HepG2 (cell line): ENCODE data around the gene CRAMP1.

Experiments
- BHLHE40 ChIP-seq: IDR thresholded peaks from 2 replicates; pipeline ENCODE4 v1.6.1; 2011; ENCODE audit warnings: low read length, improper control_type of control experiment
- FOSL2 ChIP-seq: sonication (generic); formaldehyde crosslinking; IDR thresholded peaks from 2 replicates; pipeline ENCODE4 v1.4.0; 2020; ENCODE audit warnings: missing genetic modification reagents
- HOXA3 ChIP-seq: sonication (generic); formaldehyde crosslinking; IDR thresholded peaks from 2 replicates; pipeline ENCODE4 v1.5.0; 2020; ENCODE audit warnings: missing genetic modification reagents
- IRF2 ChIP-seq: IDR thresholded peaks from 2 replicates; pipeline ENCODE4 v1.6.1; 2018; ENCODE audit warnings: missing genetic modification reagents, missing compliant biosample characterization
- NR2F6 ChIP-seq, 2 experiments: IDR thresholded peaks; 2 replicates each; pipeline ENCODE4 v1.6.1; 2016; ENCODE audit warnings: antibody characterized with exemption in 1 of 2, mild to moderate bottlenecking in 1 of 2
- POLR2A ChIP-seq, 2 experiments: IDR thresholded peaks; 2 replicates each; pipeline ENCODE4 v1.6.1; 2011; ENCODE audit warnings: low read depth in 2 of 2, low read length in 2 of 2, mild to moderate bottlenecking in 1 of 2, moderate library complexity in 1 of 2; ENCODE audit not compliant: insufficient read depth in 1 of 2
- TAF1 ChIP-seq: sonication (generic); formaldehyde crosslinking; IDR thresholded peaks from 2 replicates; pipeline ENCODE4 v1.4.0; 2020; ENCODE audit warnings: missing genetic modification reagents
- ZNF558 ChIP-seq: sonication (generic); formaldehyde crosslinking; IDR thresholded peaks from 2 replicates; pipeline ENCODE4 v1.9.0; 2022; ENCODE audit warnings: mild to moderate bottlenecking, missing genetic modification reagents, borderline replicate concordance
- TF ChIP-seq, protein P1 (sequence below): conservative IDR thresholded peaks from 2 replicates; pipeline ENCODE4 v1.6.1; 2018; ENCODE audit warnings: missing genetic modification reagents
- TF ChIP-seq, protein P2 (sequence below): sonication (generic); formaldehyde crosslinking; IDR thresholded peaks from 2 replicates; pipeline ENCODE4 v1.4.0; 2020; ENCODE audit warnings: missing genetic modification reagents

DNA sequence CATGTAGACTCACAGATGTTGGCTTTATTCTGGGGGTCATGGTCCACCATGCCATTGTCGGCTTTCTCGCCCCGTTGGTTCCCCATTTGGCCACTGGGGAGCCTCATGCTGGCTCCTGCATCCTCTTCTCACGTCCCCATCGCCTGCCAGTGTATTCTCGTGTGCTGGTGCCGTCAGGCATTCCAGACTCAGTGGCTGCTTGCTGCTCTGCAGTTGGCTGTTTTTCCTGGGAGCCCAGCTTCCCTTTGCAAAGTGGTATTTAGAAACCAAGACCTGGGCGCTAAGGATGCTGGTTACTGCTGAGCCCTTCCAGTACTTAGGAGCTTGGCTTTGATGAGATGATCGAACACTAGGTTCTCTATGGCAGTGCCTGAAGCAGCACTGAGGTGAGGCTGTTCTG, 19.1 kb downstream of the CRAMP1 start:
- TF ChIP-seq ZNF558 (CRISPR knock-in tag): no peak
- TF ChIP-seq, protein P1, sequence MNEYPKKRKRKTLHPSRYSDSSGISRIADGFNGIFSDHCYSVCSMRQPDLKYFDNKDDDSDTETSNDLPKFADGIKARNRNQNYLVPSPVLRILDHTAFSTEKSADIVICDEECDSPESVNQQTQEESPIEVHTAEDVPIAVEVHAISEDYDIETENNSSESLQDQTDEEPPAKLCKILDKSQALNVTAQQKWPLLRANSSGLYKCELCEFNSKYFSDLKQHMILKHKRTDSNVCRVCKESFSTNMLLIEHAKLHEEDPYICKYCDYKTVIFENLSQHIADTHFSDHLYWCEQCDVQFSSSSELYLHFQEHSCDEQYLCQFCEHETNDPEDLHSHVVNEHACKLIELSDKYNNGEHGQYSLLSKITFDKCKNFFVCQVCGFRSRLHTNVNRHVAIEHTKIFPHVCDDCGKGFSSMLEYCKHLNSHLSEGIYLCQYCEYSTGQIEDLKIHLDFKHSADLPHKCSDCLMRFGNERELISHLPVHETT (CRISPR knock-in tag): no peak
- no peak for TF ChIP-seq HOXA3 (CRISPR knock-in tag)
- no peak for TF ChIP-seq FOSL2
- no peak for TF ChIP-seq TAF1 (CRISPR knock-in tag)
- no peak for TF ChIP-seq POLR2A (IDR thresholded peaks at IDR 0.05; ENCODE audit: insufficient read depth in 1 of 2, low read depth in 2 of 2, low read length in 2 of 2)
- no peak for TF ChIP-seq IRF2 (CRISPR knock-in tag)
- no peak for TF ChIP-seq NR2F6 (IDR thresholded peaks at IDR 0.05)
- TF ChIP-seq NR2F6 (CRISPR knock-in tag; IDR thresholded peaks at IDR 0.05): no peak
- no peak for TF ChIP-seq BHLHE40
- TF ChIP-seq, protein P2, sequence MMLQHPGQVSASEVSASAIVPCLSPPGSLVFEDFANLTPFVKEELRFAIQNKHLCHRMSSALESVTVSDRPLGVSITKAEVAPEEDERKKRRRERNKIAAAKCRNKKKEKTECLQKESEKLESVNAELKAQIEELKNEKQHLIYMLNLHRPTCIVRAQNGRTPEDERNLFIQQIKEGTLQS (CRISPR knock-in tag): no peak
